Thyroid gland (tissue), 4 donors: ENCODE measurements around the gene MRRF. TPM values are rescaled to one million over a fixed set of nuclear protein-coding genes. Genes with fewer than 3 reads are reported as not detected.

ENCODE experiments used
- DNase-seq, 2 donors: peaks; one replicate each; pipeline ENCODE4 v3.0.0-alpha.2; 2019
- H3K27ac ChIP-seq, 3 donors: fragments of 200-600 bp; sonication (generic); 1 replicate in 2 of 3; 2 replicates in 1 of 3; pipeline ENCODE4 v1.5.1; 2016 to 2019; ENCODE audit warnings: mild to moderate bottlenecking in 1 of 3, moderate library complexity in 1 of 3
- H3K27me3 ChIP-seq: fragments of 200-600 bp; sonication (generic); one replicate; pipeline ENCODE4 v1.5.1; 2019
- H3K36me3 ChIP-seq, 2 donors: fragments of 200-600 bp; sonication (generic); one replicate each; pipeline ENCODE4 v1.5.1; 2016 to 2019
- H3K4me1 ChIP-seq, 2 donors: fragments of 200-600 bp; sonication (generic); one replicate each; pipeline ENCODE4 v1.5.1; 2017 to 2019
- H3K4me3 ChIP-seq, 3 donors: fragments of 200-600 bp; sonication (generic); replicated peaks in 1 of 3; 1 replicate in 2 of 3; 2 replicates in 1 of 3; pipeline ENCODE4 v1.5.1; 2016; ENCODE audit warnings: mild to moderate bottlenecking in 1 of 3
- H3K9me3 ChIP-seq: fragments of 200-600 bp; sonication (generic); one replicate; pipeline ENCODE4 v1.5.1; 2017
- CTCF ChIP-seq, 6 experiments: fragments of 200-600 bp in 3 of 6; fragments of 450-650 bp in 3 of 6; sonication (generic) in 3 of 6; IDR thresholded peaks; one replicate each; pipeline ENCODE4 v1.5.1; 2016 to 2019; ENCODE audit warnings: antibody characterized with exemption in 6 of 6, mild to moderate bottlenecking in 2 of 6, inconsistent platforms in 1 of 6, moderate library complexity in 1 of 6
- POLR2A ChIP-seq, 2 donors: fragments of 450-650 bp; IDR thresholded peaks; one replicate each; pipeline ENCODE4 v1.6.1; 2017; ENCODE audit warnings: antibody characterized with exemption in 2 of 2, mild to moderate bottlenecking in 2 of 2, moderate library complexity in 1 of 2
- WGBS, 2 donors: methylation state at CpG; one replicate each; pipeline ENCODE4 v1.1.5; 2017; 5-methylcytosine and 5-hydroxymethylcytosine counted together
- intact Hi-C: fragments of 100-400 bp; cut with DNase I; formaldehyde crosslinking; loops from one replicate; pipeline ENCODE4 v1.15.1; 2023
- total RNA-seq, 4 donors: library from RNA; depleted of rRNA; stranded (reverse); fragments of >200 nt; gene quantifications; one replicate each; pipeline ENCODE4 v1.2.3, GENCODE V29; 2016

MRRF gene
- total RNA-seq, 4 donors from 2014 or later = 40.9 to 56.0 (median 52.0) TPM

GRCh38 chr9:122349201-122349600 is 84.5 kb downstream of the MRRF start:
- no peaks in the 10 kb centered on the region for H3K27me3 ChIP-seq

GRCh38 chr9:122350577-122351355 is 86.1 kb downstream of the MRRF start:
- Histone ChIP-seq H3K27ac (no peak overlapping the region), H3K27me3 (no peaks in the 10 kb centered on the region), H3K4me1 (peaks cover 8 to 10% of the 10 kb centered on the region in 2 donors), H3K9me3 (no peaks in the 10 kb centered on the region), H3K4me3 (no peak overlapping the region), H3K36me3 (no peaks in the 10 kb centered on the region)
- 41 to 54% methylated on average over 9 to 11 of the region's 11 CpGs for WGBS, 2 donors
- peak; percentile 71 to 80 for DNase-seq
- TF ChIP-seq CTCF (IDR thresholded peaks at IDR 0.05) (peak; percentile 88 to 93 (median 91)), POLR2A (IDR thresholded peaks at IDR 0.05) (no peak)
- intact Hi-C loops = loop anchor here (2.0 kb wide), 1 partner anchor 226 kb away; no protein-coding TSS in a partner anchor

More at GRCh38 chr9:122349201-122349600, 84.5 kb downstream of the MRRF start:
- Histone ChIP-seq H3K36me3 (no peaks in the 10 kb centered on the region), H3K27ac (no peak overlapping the region), H3K4me3 (no peak overlapping the region), H3K4me1 (peaks cover 8 to 10% of the 10 kb centered on the region in 2 donors), H3K9me3 (no peaks in the 10 kb centered on the region)
- TF ChIP-seq POLR2A (IDR thresholded peaks at IDR 0.05) = no peak
- TF ChIP-seq CTCF (IDR thresholded peaks at IDR 0.05) = no peak
- intact Hi-C loops = no loop called here
- no peak for DNase-seq
- 72 to 75% methylated on average over 4 of the region's 4 CpGs for WGBS, 2 donors

GRCh38 chr9:122354536-122355199 is 90.0 kb downstream of the MRRF start:
- H3K27me3 ChIP-seq = no peaks in the 10 kb centered on the region

GRCh38 chr9:122355336-122355875 is 90.7 kb downstream of the MRRF start:
- Histone ChIP-seq H3K4me1 (no peaks in the 10 kb centered on the region), H3K4me3 (no peak overlapping the region), H3K36me3 (no peaks in the 10 kb centered on the region), H3K27me3 (no peaks in the 10 kb centered on the region), H3K27ac (no peak overlapping the region), H3K9me3 (no peaks in the 10 kb centered on the region)
- intact Hi-C loops = no loop called here
- no peak for DNase-seq
- TF ChIP-seq POLR2A (IDR thresholded peaks at IDR 0.05) (no peak), CTCF (IDR thresholded peaks at IDR 0.05) (no peak)
- 92 to 93% methylated on average over 3 to 4 of the region's 4 CpGs for WGBS, 2 donors

More at GRCh38 chr9:122354536-122355199, 90.0 kb downstream of the MRRF start:
- Histone ChIP-seq H3K36me3 (no peaks in the 10 kb centered on the region), H3K4me1 (no peaks in the 10 kb centered on the region), H3K4me3 (no peak overlapping the region), H3K9me3 (no peaks in the 10 kb centered on the region), H3K27ac (no peak overlapping the region)
- no peak for DNase-seq
- intact Hi-C loops = no loop called here
- 77 to 85% methylated on average over 8 of the region's 8 CpGs for whole genome bisulfite sequencing, 2 donors
- TF ChIP-seq POLR2A (IDR thresholded peaks at IDR 0.05) = no peak
- no peak for TF ChIP-seq CTCF (IDR thresholded peaks at IDR 0.05)
